Kidney (tissue), 14 donors: Measurements from ENCODE around the gene MPC1L. TPM values are rescaled to one million over a fixed set of nuclear protein-coding genes. Genes with fewer than 3 reads are reported as not detected.

Experiments used
- DNase-seq, 5 donors: peaks; one replicate each; pipeline ENCODE4 v3.0.0-alpha.2; 2013 to 2020
- FAIRE-seq: peaks from 2 replicates; lab custom pipeline; 2012; peaks lifted over from hg19 to GRCh38; lab: Jason Lieb, UNC
- H3K27ac ChIP-seq, 2 donors: one replicate each; pipeline ENCODE4 v1.7.0; 2013; ENCODE audit warnings: low read depth in 2 of 2, low read length in 2 of 2, inconsistent platforms in 1 of 2
- H3K27me3 ChIP-seq: one replicate; pipeline ENCODE4 v1.7.1; 2013; ENCODE audit warnings: low read length, inconsistent platforms; ENCODE audit not compliant: control insufficient read depth, insufficient read depth
- H3K36me3 ChIP-seq, 3 donors: one replicate each; pipeline versions ENCODE4 v1.7.0 to v1.7.1; 2013; ENCODE audit warnings: low read length in 3 of 3, control low read depth in 1 of 3, inconsistent platforms in 1 of 3; ENCODE audit not compliant: insufficient read depth in 3 of 3, control insufficient read depth in 2 of 3
- H3K4me1 ChIP-seq, 3 donors: one replicate each; pipeline versions ENCODE4 v1.7.0 to v1.7.1; 2013; ENCODE audit warnings: low read length in 3 of 3, inconsistent platforms in 1 of 3, low read depth in 1 of 3; ENCODE audit not compliant: control insufficient read depth in 2 of 3, insufficient read depth in 2 of 3
- H3K4me3 ChIP-seq, 3 donors: one replicate each; pipeline versions ENCODE4 v1.7.0 to v1.8.1; 2013; ENCODE audit warnings: low read length in 3 of 3, control low read depth in 1 of 3, inconsistent platforms in 1 of 3
- H3K9ac ChIP-seq, 3 donors: one replicate each; pipeline versions ENCODE4 v1.7.0 to v1.7.1; 2013; ENCODE audit warnings: low read length in 3 of 3, control low read depth in 1 of 3, inconsistent platforms in 1 of 3
- H3K9me3 ChIP-seq, 3 donors: one replicate each; pipeline versions ENCODE4 v1.7.0 to v1.7.1; 2013; ENCODE audit warnings: low read length in 3 of 3, control low read depth in 1 of 3, inconsistent platforms in 1 of 3; ENCODE audit not compliant: control insufficient read depth in 2 of 3, insufficient read depth in 1 of 3
- intact Hi-C: fragments of 100-400 bp; cut with DNase I; formaldehyde crosslinking; loops from one replicate; pipeline ENCODE4 v1.11.1; 2022
- polyA plus RNA-seq: library from polyadenylated mRNA; stranded (reverse); fragments of 350-450 nt; fragmentation: Illumina TruSeq; extraction: RNeasy Lipid Tissue Mini Kit (QIAGEN cat#74804); gene quantifications from one replicate; pipeline ENCODE4 v1.2.3, GENCODE V29; 2014; ENCODE audit warnings: low read depth, low replicate concordance; ENCODE audit not compliant: insufficient read depth
- total RNA-seq: library from RNA; stranded (reverse); fragmentation: NEBNext Ultra II Directional; extraction: Animal tissue kit (Norgen Biotek cat#: 25700); gene quantifications from one replicate; pipeline ENCODE4 v1.2.1, GENCODE V29; 2021
- TF ChIP-seq, protein P1 (sequence below): IDR thresholded peaks from 3 replicates; pipeline ENCODE4 v1.5.1; 2012; ENCODE audit warnings: mild to moderate bottlenecking, moderate library complexity, borderline replicate concordance; ENCODE audit not compliant: insufficient read depth; ENCODE audit errors: extremely low read depth
- donor health status: control.
- donor health status: control.
- donor health status: control.
- donor health status: control.
- donor health status: control.
- donor health status: DM: yes; HTN: yes; CAD: no.
- donor health status: Normal renal cell carcinoma (clear cell type).

Gene MPC1L
- total and polyA plus RNA-seq, 2 donors from 2014 or later: not detected

- Histone ChIP-seq H3K36me3 (peaks cover 0 to 26% (median 0%) of the 10 kb centered on the region in 3 donors), H3K4me1 (no peaks in the 10 kb centered on the region), H3K27ac (no peak overlapping the region), H3K27me3 (no peaks in the 10 kb centered on the region), H3K9me3 (no peaks in the 10 kb centered on the region), H3K4me3 (no peak overlapping the region), H3K9ac (no peak overlapping the region)
- DNase-seq (no peak), FAIRE-seq (no peak)
- TF ChIP-seq, protein P1, sequence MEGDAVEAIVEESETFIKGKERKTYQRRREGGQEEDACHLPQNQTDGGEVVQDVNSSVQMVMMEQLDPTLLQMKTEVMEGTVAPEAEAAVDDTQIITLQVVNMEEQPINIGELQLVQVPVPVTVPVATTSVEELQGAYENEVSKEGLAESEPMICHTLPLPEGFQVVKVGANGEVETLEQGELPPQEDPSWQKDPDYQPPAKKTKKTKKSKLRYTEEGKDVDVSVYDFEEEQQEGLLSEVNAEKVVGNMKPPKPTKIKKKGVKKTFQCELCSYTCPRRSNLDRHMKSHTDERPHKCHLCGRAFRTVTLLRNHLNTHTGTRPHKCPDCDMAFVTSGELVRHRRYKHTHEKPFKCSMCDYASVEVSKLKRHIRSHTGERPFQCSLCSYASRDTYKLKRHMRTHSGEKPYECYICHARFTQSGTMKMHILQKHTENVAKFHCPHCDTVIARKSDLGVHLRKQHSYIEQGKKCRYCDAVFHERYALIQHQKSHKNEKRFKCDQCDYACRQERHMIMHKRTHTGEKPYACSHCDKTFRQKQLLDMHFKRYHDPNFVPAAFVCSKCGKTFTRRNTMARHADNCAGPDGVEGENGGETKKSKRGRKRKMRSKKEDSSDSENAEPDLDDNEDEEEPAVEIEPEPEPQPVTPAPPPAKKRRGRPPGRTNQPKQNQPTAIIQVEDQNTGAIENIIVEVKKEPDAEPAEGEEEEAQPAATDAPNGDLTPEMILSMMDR: no peak
- intact Hi-C loops: no loop called here
These were observed 40.0 kb downstream of the MPC1L start for GRCh38 chrX:40663078-40663740.

DNA sequence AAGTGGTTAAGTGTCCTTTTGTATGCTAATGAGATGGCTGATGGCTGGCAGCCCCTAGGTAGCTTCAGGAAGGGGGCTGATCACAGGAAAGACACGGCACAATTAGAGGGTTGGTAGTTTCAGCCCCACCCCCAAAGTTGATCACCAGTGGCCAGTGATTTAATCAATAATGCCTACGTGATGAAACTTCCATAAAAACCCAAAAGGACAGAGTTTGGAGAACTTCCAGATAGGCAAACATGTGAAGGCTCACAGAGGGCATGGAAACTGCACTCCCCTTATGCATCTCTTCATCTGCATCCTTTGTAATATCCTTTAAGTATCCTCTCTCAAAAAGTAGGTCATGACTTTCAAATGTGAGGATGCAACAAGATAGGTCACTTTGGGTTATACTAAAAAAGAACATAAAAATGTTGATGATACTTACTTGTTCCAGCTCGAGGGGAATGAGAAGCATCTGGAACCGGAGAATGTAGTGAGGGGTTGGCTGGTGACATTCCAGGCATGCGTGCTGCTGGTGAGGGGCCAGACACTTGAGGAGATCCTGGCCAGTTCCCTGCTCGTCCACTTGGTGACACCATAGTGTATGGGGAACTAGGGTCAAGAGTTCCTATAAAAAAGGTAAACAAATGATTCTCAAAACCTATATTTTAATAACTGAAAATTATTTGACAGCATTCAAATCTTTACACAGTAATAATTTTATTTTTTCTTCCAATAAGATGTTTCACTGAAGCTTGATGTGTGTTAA lies 40.8 kb downstream of the MPC1L start:
- DNase-seq (peak in 1 of 5 donors; percentile 21), FAIRE-seq (no peak)
- H3K9me3 ChIP-seq: no peaks in the 10 kb centered on the region
- TF ChIP-seq, protein P1: no peak
- intact Hi-C loops: no loop called here
- no peak overlapping the region for H3K9ac ChIP-seq
- H3K4me3 ChIP-seq: no peak overlapping the region
- H3K27ac ChIP-seq: no peak overlapping the region
- no peaks in the 10 kb centered on the region for H3K4me1 ChIP-seq
- peaks cover 0 to 23% (median 0%) of the 10 kb centered on the region in 3 donors for H3K36me3 ChIP-seq
- no peaks in the 10 kb centered on the region for H3K27me3 ChIP-seq

- Histone ChIP-seq H3K27me3 (peaks cover 4% of the 10 kb centered on the region), H3K9ac (no peak overlapping the region), H3K4me1 (peaks cover 0 to 9% (median 0%) of the 10 kb centered on the region in 3 donors), H3K36me3 (peaks cover 2 to 20% (median 5%) of the 10 kb centered on the region in 3 donors), H3K4me3 (no peak overlapping the region), H3K27ac (peak overlapping the region in 1 of 2 donors; percentile 63), H3K9me3 (no peaks in the 10 kb centered on the region)
- DNase-seq (no peak), FAIRE-seq (no peak)
- TF ChIP-seq, protein P1: no peak
- intact Hi-C loops: no loop called here
These were observed 47.9 kb downstream of the MPC1L start for GRCh38 chrX:40671126-40671525.

Other genes with a start within 250 kb of the MPC1L start
- gene ATP6AP2, start 42.5 kb upstream of the MPC1L start, total RNA-seq: 143 TPM
- 164 TPM for gene ATP6AP2, start 42.5 kb upstream of the MPC1L start, polyA plus RNA-seq
- gene CXorf38, start 24.1 kb downstream of the MPC1L start, total RNA-seq: 19.3 TPM
- 6.3 TPM for gene CXorf38, start 24.1 kb downstream of the MPC1L start, polyA plus RNA-seq
- gene MED14, start 112.1 kb downstream of the MPC1L start, total RNA-seq: 53.7 TPM
- gene MED14, start 112.1 kb downstream of the MPC1L start, polyA plus RNA-seq: 5.9 TPM